A549 (cell line): ENCODE results near the gene OPCML. TPM values are rescaled to one million over a fixed set of nuclear protein-coding genes. Genes with fewer than 3 reads are reported as not detected.

Experiments
- ATAC-seq, 2 experiments: fragments of 200-7000 bp in 1 of 2; fragments of >200 bp in 1 of 2; cut with Nextera tagmentation in 1 of 2; cut with Tn5 transposase in 1 of 2; 3 replicates each; pipeline versions ENCODE4 v1.8.0 to v1.9.1; 2018 to 2020; ENCODE audit warnings: mild to moderate bottlenecking in 1 of 2, moderate library complexity in 1 of 2
- CTCF ChIA-PET: fragments of 300-600 bp; sonication (Branson Sonifier 250); formaldehyde crosslinking; extraction: SDS; loops from one replicate; lab custom pipeline; 2021; ENCODE audit warnings: antibody characterized with exemption, inconsistent platforms; lab: Yijun Ruan, JAX
- POLR2A ChIA-PET: fragments of 350-600 bp; formaldehyde crosslinking; extraction: SDS; loops from one replicate; lab custom pipeline; 2021; ENCODE audit warnings: antibody characterized with exemption, inconsistent platforms; lab: Yijun Ruan, JAX
- DNase-seq, 2 experiments: peaks; one replicate each; pipeline versions ENCODE4 v3.0.0 to v3.0.0-alpha.2; 2011 to 2016; ENCODE audit warnings: low read depth in 1 of 2, low spot score in 1 of 2
- FAIRE-seq: peaks from 2 replicates; lab custom pipeline; 2011; peaks lifted over from hg19 to GRCh38; lab: Jason Lieb, UNC
- H3K27ac ChIP-seq, 2 experiments: fragments of >200 bp; sonication (Bioruptor Twin); formaldehyde crosslinking; 3 replicates each; pipeline ENCODE4 v1.5.1; 2016 to 2017
- H3K4me1 ChIP-seq: fragments of >200 bp; sonication (Bioruptor Twin); formaldehyde crosslinking; 3 replicates; pipeline ENCODE4 v1.6.1; 2016
- H3K4me2 ChIP-seq: fragments of >200 bp; sonication (Bioruptor Twin); formaldehyde crosslinking; 3 replicates; pipeline ENCODE4 v1.6.1; 2016
- H3K4me3 ChIP-seq: fragments of >200 bp; sonication (Bioruptor Twin); formaldehyde crosslinking; 3 replicates; pipeline ENCODE4 v1.5.1; 2016
- H3K9me3 ChIP-seq: fragments of >200 bp; sonication (Bioruptor Twin); formaldehyde crosslinking; 3 replicates; pipeline ENCODE4 v1.6.1; 2016
- BHLHE40 ChIP-seq: IDR thresholded peaks from 2 replicates; pipeline ENCODE4 v1.6.1; 2012; ENCODE audit warnings: low read depth, low read length, inconsistent platforms
- CHD4 ChIP-seq: fragments of 200-600 bp; sonication (generic); IDR thresholded peaks from 2 replicates; pipeline ENCODE4 v1.6.1; 2016; ENCODE audit warnings: antibody characterized with exemption, mild to moderate bottlenecking, borderline replicate concordance
- EHMT2 ChIP-seq: fragments of 200-600 bp; sonication (generic); IDR thresholded peaks from 2 replicates; pipeline ENCODE4 v1.6.1; 2016; ENCODE audit warnings: antibody characterized with exemption, low read depth, mild to moderate bottlenecking, moderate library complexity
- FOXS1 ChIP-seq: fragments of 250-450 bp; sonication (Bioruptor Pico); IDR thresholded peaks from 2 replicates; pipeline ENCODE4 v1.5.0; 2020; ENCODE audit warnings: mild to moderate bottlenecking, moderate library complexity
- GATA3 ChIP-seq: IDR thresholded peaks from 2 replicates; pipeline ENCODE4 v1.6.1; 2012; ENCODE audit warnings: borderline replicate concordance
- NPAS2 ChIP-seq: fragments of 250-450 bp; sonication (Bioruptor Pico); IDR thresholded peaks from 2 replicates; pipeline ENCODE4 v1.8.0; 2022; ENCODE audit warnings: mild to moderate bottlenecking, moderate library complexity, borderline replicate concordance
- POLR2AphosphoS2 ChIP-seq: conservative IDR thresholded peaks from 2 replicates; pipeline ENCODE4 v1.6.1; 2012; ENCODE audit warnings: low read length, improper control_type of control experiment, inconsistent platforms
- RAD21 ChIP-seq, 2 experiments: fragments of >200 bp in 1 of 2; sonication (Bioruptor Twin) in 1 of 2; formaldehyde crosslinking in 1 of 2; IDR thresholded peaks in 1 of 2; conservative IDR thresholded peaks in 1 of 2; 2 replicates in 1 of 2; 3 replicates in 1 of 2; pipeline ENCODE4 v1.6.1; 2012 to 2018; ENCODE audit warnings: inconsistent platforms in 1 of 2
- RFX5 ChIP-seq: fragments of 450-650 bp; IDR thresholded peaks from 2 replicates; pipeline ENCODE4 v1.7.1; 2014; ENCODE audit warnings: antibody characterized with exemption, mild to moderate bottlenecking, moderate library complexity
- SMC3 ChIP-seq: fragments of >200 bp; sonication (Bioruptor Twin); formaldehyde crosslinking; IDR thresholded peaks from 3 replicates; pipeline ENCODE4 v1.6.1; 2018; ENCODE audit warnings: inconsistent platforms
- TP53 ChIP-seq: fragments of 250-450 bp; sonication (Bioruptor Pico); IDR thresholded peaks from 2 replicates; pipeline ENCODE4 v1.5.0; 2021; ENCODE audit warnings: mild to moderate bottlenecking, moderate library complexity
- ZFP36 ChIP-seq: fragments of 450-650 bp; IDR thresholded peaks from 2 replicates; pipeline ENCODE4 v1.6.1; 2014; ENCODE audit warnings: borderline replicate concordance; ENCODE audit not compliant: partially characterized antibody
- ZSCAN20 ChIP-seq: fragments of 250-450 bp; sonication (Bioruptor Pico); IDR thresholded peaks from 2 replicates; pipeline ENCODE4 v1.8.0; 2022; ENCODE audit warnings: mild to moderate bottlenecking, moderate library complexity
- WGBS: methylation state at CpG from one replicate; pipeline ENCODE4 v1.1.6; 2017; ENCODE audit errors: missing lambda C conversion rate; 5-methylcytosine and 5-hydroxymethylcytosine counted together
- polyA plus RNA-seq, 4 experiments: library from polyadenylated mRNA; depleted of rRNA in 3 of 4; stranded (reverse); fragments of >200 nt; fragmentation: RNase III in 1 of 4; extraction: RNeasy Plus Mini Kit Qiagen cat#74134 plus additional on column Dnase treatment in 1 of 4; gene quantifications; 2 replicates in 3 of 4; 3 replicates in 1 of 4; pipeline ENCODE4 v1.2.3, GENCODE V29; 2011 to 2017
- TF ChIP-seq, protein P1 (sequence below): fragments of >200 bp; sonication (Bioruptor Twin); formaldehyde crosslinking; IDR thresholded peaks from 3 replicates; pipeline ENCODE4 v1.5.1; 2016
- TF ChIP-seq, protein P2 (sequence below): fragments of >200 bp; sonication (Bioruptor Twin); formaldehyde crosslinking; IDR thresholded peaks from 2 replicates; pipeline ENCODE4 v1.6.1; 2016
- TF ChIP-seq, protein P3 (sequence below): fragments of 150-350 bp; IDR thresholded peaks from 2 replicates; pipeline ENCODE4 v1.6.1; 2014; ENCODE audit warnings: low read depth, mild to moderate bottlenecking, low read length

The OPCML gene
- polyA plus RNA-seq, 2 of the 4 experiments (the other 2 are of a cell fraction): not detected

DNA sequence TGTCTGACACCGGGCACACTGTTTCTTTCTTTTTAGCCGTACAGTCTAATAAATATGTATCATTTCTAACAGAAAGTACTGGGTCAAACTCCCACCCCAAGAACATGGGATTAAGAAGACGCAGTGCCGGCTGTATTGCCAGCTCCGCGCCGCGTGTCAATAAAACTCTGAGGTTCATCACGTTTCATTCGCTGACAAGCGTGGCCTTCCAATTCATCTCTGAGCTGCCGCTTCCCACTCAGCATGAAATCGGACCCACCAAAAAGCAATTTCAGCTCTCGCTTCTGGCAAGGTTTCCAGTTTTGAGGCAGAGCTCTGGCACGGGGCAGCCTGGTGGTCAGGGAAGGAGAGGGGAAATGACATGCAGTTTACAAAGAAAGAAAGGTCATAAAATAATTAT is 819.8 kb downstream of the OPCML start (continued):
- TF ChIP-seq BHLHE40: no peak

DNA sequence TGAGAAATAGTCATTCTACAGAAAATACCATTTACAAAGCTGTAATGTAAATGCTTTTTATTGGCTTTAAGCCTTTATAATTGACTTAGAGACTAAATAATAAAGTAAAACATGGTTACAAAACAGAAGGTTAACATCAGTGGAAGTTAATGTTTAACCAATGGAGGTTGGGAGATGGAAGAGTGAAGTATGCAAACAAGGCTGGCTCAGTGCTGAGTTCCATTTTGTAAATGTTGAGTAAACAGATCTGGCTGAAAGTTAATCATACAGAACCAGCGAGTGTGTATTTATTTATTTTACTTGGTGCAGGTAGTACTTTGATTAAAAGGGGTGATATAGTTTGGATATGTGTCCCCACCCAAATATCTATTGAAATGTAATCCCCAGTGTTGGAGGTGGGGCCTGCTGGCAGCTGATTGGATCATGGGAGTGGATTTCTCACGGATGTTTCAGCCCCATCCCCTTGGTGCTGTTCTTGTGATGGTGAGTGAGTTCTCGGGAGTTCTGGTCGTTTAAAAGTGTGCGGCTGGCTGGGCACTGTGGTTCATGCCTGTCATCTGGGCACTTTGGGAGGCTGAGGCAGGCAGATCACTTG is 827.4 kb downstream of the OPCML start:
- H3K4me2 ChIP-seq: no peak overlapping the region
- POLR2A ChIA-PET: no interaction called here
- no peak for DNase-seq
- TF ChIP-seq GATA3: no peak
- 0% methylated on average over 2 of the region's 5 CpGs for WGBS
- no peak overlapping the region for H3K4me3 ChIP-seq
- CTCF ChIA-PET: no interaction called here
- H3K9me3 ChIP-seq: no peaks in the 10 kb centered on the region
- no peak for ATAC-seq
- FAIRE-seq: no peak
- no peaks in the 10 kb centered on the region for H3K4me1 ChIP-seq
- no peak overlapping the region for H3K27ac ChIP-seq

DNA sequence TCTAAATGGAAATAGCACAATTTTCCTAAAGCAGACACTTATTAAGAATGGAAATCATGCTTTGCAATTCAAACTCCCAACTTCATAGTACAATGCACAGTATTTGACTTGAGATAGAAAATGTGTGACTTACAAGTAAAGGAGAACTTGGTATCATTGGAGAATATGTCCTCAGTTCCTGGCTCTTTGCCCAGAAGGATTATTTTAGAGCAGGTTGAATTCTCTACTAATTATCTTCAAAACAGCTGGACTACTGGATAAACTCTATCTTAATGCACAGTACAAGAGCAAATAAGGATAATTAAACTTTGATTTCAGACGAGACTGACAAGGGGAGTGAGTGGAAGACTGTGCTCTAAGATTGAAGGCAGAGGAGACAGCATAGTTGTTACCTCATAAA is 839.4 kb downstream of the OPCML start:
- H3K4me2 ChIP-seq: no peak overlapping the region
- ATAC-seq: no peak
- H3K4me1 ChIP-seq: no peaks in the 10 kb centered on the region
- DNase-seq: no peak
- no peaks in the 10 kb centered on the region for H3K9me3 ChIP-seq
- no peak overlapping the region for H3K27ac ChIP-seq
- POLR2A ChIA-PET: no interaction called here
- H3K4me3 ChIP-seq: no peak overlapping the region
- CTCF ChIA-PET: no interaction called here
- WGBS: 6% methylated on average over 1 of the region's 1 CpG
- no peak for TF ChIP-seq ZSCAN20 (CRISPR knock-in tag)
- no peak for TF ChIP-seq TP53 (CRISPR knock-in tag)
- no peak for TF ChIP-seq EHMT2
- no peak for TF ChIP-seq FOXS1 (CRISPR knock-in tag)
- no peak for TF ChIP-seq NPAS2 (CRISPR knock-in tag)
- TF ChIP-seq, all 56 proteins: peak for 0
- no peak for FAIRE-seq

DNA sequence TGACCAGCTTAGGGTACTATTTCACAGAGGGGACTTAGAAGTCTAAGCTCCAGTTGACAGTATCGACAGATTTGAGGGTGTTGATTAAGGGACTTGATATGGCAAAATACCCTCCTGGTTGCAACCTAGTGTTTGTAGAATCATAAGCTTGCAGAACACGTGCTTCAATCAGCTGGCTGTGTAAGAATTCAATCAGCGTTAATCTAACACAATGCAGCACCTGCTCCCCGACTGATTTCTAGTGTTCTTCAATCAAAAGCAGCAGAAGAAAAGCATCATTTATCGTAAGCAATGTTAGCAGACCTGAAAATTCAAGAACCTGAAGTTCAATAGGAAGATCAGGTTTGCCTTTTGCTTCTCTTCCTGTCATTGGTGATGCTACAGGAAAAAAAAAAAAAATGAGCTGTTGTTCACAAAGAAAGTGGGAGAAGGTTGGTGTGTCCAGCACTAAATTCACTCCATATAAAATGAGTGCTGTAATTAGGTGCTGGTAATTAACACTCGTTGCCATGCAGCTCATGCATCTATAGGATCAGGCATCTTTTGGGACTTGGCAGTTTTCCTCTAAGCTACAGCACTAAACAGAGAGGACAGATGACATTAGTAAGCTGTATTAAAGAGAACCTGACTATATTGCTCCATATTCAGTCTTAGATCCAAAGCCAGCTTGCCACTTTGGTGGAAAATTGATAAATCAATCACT is 840.3 kb downstream of the OPCML start:
- CTCF ChIA-PET: interaction anchor here (0.6 kb wide), 1 partner anchor 320 kb away, joined by 3 read pairs; no protein-coding TSS in a partner anchor

More for the DNA sequence above, 840.3 kb downstream of the OPCML start:
- H3K27ac ChIP-seq: no peak overlapping the region
- no peak for TF ChIP-seq RFX5
- no peak for TF ChIP-seq NPAS2 (CRISPR knock-in tag)
- TF ChIP-seq POLR2AphosphoS2: no peak
- TF ChIP-seq, protein P1, sequence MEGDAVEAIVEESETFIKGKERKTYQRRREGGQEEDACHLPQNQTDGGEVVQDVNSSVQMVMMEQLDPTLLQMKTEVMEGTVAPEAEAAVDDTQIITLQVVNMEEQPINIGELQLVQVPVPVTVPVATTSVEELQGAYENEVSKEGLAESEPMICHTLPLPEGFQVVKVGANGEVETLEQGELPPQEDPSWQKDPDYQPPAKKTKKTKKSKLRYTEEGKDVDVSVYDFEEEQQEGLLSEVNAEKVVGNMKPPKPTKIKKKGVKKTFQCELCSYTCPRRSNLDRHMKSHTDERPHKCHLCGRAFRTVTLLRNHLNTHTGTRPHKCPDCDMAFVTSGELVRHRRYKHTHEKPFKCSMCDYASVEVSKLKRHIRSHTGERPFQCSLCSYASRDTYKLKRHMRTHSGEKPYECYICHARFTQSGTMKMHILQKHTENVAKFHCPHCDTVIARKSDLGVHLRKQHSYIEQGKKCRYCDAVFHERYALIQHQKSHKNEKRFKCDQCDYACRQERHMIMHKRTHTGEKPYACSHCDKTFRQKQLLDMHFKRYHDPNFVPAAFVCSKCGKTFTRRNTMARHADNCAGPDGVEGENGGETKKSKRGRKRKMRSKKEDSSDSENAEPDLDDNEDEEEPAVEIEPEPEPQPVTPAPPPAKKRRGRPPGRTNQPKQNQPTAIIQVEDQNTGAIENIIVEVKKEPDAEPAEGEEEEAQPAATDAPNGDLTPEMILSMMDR: no peak
- no peak for TF ChIP-seq CHD4
- TF ChIP-seq ZFP36: no peak
- TF ChIP-seq RAD21 (conservative IDR thresholded peaks at IDR 0.05 in 1 of 2, IDR thresholded peaks at IDR 0.05 in 1 of 2): no peak
- TF ChIP-seq, protein P2, sequence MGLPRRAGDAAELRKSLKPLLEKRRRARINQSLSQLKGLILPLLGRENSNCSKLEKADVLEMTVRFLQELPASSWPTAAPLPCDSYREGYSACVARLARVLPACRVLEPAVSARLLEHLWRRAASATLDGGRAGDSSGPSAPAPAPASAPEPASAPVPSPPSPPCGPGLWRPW: no peak
- no peak for TF ChIP-seq SMC3
- TF ChIP-seq, protein P3, sequence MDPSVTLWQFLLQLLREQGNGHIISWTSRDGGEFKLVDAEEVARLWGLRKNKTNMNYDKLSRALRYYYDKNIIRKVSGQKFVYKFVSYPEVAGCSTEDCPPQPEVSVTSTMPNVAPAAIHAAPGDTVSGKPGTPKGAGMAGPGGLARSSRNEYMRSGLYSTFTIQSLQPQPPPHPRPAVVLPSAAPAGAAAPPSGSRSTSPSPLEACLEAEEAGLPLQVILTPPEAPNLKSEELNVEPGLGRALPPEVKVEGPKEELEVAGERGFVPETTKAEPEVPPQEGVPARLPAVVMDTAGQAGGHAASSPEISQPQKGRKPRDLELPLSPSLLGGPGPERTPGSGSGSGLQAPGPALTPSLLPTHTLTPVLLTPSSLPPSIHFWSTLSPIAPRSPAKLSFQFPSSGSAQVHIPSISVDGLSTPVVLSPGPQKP: no peak
- no peak overlapping the region for H3K4me2 ChIP-seq
- POLR2A ChIA-PET: no interaction called here
- no peaks in the 10 kb centered on the region for H3K9me3 ChIP-seq
- FAIRE-seq: no peak
- ATAC-seq: no peak
- no peaks in the 10 kb centered on the region for H3K4me1 ChIP-seq
- DNase-seq: no peak
- 6% methylated on average over 6 of the region's 6 CpGs for WGBS
- H3K4me3 ChIP-seq: no peak overlapping the region
